ENCODE results near the gene BMERB1. TPM values are rescaled to one million over a fixed set of nuclear protein-coding genes. Genes with fewer than 3 reads are reported as not detected.
A peak's percentile ranks its signal among the peaks of the same experiment; 100 is the strongest.
"Not testable (repeated sequence)": the region's sequence is repeated elsewhere in the genome, so short reads cannot be mapped to it uniquely, and the experiment has no call there.

Gene BMERB1
- total RNA-seq, 1 experiment from 2014 or later, result 10.3 TPM

- no peak for DNase-seq (ENCODE audit: low read depth)
Observed at GRCh38 chr16:15422222-15422621, 12.2 kb upstream of the BMERB1 start.

GRCh38 chr16:15425861-15426260 lies 8.5 kb upstream of the BMERB1 start:
- no peak for DNase-seq (ENCODE audit: low read depth)

DNA sequence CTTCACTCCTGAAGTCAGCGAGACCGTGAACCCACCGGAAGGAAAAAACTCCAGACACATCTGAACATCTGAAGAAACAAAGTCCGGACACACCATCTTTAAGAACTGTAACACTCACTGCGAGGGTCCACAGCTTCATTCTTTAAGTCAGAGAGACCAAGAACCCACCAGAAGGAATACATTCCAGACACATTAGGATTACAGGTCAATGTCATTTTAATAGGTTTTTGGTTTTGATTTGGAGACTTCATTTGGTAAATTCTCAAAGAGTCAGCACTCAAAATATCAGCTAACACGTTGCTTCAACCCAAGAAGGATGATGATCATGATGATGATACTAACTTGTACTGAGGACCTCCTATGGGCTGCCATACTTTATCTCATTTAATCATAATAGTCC lies 7.6 kb upstream of the BMERB1 start:
- DNase-seq (ENCODE audit: low read depth), result no peak

GRCh38 chr16:15427648-15428239 lies 6.6 kb upstream of the BMERB1 start:
- DNase-seq (ENCODE audit: low read depth), result peak; percentile 46

DNA sequence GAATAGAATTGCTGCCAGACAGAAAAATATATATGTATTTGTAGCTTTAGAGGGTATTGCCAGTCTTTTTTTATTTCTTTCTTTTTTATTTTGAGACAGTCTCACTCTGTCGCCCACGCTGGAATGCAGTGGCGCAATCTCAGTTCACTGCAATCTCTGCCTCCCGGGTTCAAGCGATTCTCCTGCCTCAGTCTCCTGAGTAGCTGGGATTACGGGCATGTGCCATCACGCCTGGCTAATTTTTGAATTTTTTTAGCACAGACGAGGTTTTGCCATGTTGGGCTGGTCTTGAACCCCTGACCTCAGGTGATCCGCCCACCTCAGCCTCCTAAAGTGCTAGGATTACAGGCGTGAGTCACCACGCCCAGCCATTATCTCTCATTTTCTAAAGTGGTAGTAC lies 3.5 kb upstream of the BMERB1 start:
- not testable (repeated sequence) for DNase-seq (ENCODE audit: low read depth)

DNA sequence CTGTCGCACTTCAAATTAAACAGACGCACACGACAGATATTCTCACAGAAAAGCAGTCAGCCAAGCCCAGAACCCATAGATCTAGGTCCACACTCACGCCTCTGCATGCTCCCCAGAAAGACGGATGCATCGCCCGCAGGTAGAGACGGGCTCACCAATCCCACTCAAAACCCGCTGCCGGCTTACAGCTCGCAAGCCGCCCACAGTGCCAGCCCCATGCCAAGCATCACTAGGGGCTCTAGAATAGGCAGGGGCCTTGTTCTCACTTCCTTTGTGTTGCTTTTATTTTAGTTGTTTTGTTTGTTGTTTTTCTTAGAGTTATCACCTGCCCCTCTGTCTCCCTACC lies 336 bp upstream of the BMERB1 start:
- DNase-seq (ENCODE audit: low read depth), result no peak

DNA sequence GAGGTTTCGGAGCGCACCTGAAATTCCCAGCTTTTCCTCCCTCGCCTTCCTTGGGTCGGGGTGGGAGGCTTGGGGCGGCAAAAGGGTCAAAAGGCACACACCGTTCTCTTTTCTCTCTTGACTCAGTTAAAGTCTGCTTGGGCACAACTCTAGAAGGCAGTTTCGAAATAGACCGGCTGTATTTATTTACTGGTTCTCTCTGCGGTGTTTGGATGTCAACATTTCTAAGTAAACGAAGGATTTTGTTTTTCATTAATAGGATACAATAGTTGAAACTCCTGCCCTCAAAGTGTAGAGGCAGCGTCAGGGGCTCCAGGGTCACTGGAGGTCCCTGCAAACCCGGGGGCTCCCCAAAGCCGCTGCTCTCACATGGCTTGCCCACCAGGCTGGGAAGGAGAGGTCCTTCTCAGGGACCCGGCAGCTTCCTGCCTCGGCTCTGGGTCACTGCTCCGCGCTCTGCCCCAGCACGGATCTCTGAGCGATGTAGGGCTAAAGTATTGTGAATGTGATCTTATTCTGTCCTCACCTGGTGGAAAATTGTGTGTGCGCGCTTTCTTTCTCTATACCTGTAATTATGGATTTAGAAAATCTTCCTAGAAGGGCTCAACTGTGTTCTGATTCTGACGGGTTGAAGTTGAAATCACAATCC lies 952 bp downstream of the BMERB1 start:
- no peak for DNase-seq (ENCODE audit: low read depth)

GRCh38 chr16:15439102-15439501 lies 4.7 kb downstream of the BMERB1 start:
- DNase-seq (ENCODE audit: low read depth), result no peak

GRCh38 chr16:15439521-15439920 lies 5.1 kb downstream of the BMERB1 start:
- DNase-seq (ENCODE audit: low read depth), result no peak

DNA sequence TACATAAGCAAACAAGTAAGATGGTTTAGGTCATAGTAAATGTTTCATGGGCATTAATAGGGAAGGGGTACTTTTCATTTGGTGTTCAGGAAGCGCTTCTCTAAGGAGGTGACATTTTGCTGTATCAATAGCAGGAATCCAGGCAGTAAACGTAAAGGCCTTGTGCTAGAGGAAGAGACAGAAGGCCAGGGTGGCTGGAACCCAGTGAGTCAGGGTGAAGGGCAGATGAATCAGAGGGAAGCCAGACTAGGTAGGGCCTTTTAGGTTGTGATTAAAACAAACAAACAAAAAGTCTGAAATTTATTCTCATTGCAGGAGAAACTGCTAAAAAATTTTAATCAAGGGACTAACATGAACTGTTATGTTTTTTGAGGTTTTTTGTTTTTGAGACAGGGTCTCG lies 6.5 kb downstream of the BMERB1 start:
- peak; percentile 48 for DNase-seq (ENCODE audit: low read depth)

- not testable (repeated sequence) for DNase-seq (ENCODE audit: low read depth)
Observed at GRCh38 chr16:15442140-15442539, 7.8 kb downstream of the BMERB1 start.

DNA sequence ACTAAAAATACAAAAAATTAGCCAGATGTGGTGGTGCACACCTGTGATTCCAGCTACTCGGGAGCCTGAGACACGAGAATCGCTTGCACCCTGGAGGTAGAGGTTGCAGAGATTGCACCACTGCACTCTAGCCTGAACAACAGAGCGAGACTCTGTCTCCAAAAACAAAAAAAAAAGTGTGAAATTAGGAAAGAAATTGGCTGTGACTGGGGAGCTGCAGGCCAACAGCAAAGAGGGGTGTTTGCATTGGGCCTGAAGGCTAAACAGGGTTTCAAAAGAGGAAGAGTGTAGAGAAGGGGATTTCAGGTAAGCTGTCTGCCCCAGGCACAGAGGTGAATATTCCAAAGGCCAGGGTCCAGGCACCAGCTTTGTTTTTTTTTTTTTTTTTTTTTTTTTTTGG lies 9.4 kb downstream of the BMERB1 start:
- DNase-seq (ENCODE audit: low read depth), result no peak

DNA sequence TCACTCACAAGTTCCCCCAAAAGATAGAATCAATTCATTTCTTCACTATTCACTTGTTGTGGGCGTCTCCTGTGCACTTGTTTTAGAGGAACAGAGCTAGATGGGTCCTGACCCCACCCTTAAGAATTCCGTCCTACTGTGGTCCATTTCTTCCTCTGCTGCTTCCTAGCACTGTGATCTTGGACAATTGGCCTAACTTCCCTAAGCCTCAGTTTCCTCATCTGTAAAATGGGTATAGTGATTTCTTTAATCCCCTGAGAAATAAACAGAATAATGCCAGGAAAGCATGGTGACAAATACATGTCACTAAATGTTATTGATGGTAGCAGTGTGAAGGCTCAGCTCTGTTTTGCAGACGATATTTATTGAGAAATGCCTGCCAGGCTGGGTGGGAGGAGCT lies 9.9 kb downstream of the BMERB1 start:
- no peak for DNase-seq (ENCODE audit: low read depth)

GRCh38 chr16:15445450-15445849 lies 11.1 kb downstream of the BMERB1 start:
- no peak for DNase-seq (ENCODE audit: low read depth)

- no peak for DNase-seq (ENCODE audit: low read depth)
Observed at GRCh38 chr16:15446901-15447300, 12.5 kb downstream of the BMERB1 start.

- DNase-seq (ENCODE audit: low read depth), result no peak
Observed at GRCh38 chr16:15450624-15451023, 16.2 kb downstream of the BMERB1 start.

DNA sequence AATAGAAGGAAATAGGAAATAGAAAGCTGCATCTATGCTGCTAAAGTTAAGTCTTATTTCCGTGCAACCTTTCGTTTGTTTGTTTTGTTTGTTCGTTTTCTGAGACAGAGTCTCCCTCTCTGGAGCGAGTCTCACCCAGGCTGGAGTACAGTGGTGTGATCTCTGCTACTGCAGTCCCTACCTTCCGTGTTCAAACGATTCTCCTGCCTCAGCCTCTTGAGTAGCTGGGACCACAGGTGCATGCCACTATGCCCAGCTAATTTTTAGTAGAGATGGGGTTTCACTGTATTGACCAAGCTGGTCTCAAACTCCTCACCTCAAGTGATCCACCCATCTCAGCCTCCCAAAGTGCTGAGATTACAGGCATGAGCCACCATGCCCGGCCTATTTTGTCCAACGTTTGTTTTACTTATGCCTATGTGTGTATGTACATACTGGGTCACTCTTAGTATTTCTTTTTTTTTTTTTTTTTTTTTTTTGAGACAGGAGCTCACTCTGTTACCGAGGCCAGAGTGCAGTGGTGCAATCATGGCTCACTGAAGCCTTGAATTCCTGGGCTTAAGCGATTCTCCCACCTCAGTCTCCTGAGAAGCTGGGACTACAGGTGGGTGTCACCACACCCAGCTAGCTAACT lies 16.8 kb downstream of the BMERB1 start:
- no peak for DNase-seq (ENCODE audit: low read depth)

GRCh38 chr16:15452246-15452855 lies 18.0 kb downstream of the BMERB1 start:
- no peak for DNase-seq (ENCODE audit: low read depth)

GRCh38 chr16:15453296-15453695 lies 18.9 kb downstream of the BMERB1 start:
- not testable (repeated sequence) for DNase-seq (ENCODE audit: low read depth)

DNA sequence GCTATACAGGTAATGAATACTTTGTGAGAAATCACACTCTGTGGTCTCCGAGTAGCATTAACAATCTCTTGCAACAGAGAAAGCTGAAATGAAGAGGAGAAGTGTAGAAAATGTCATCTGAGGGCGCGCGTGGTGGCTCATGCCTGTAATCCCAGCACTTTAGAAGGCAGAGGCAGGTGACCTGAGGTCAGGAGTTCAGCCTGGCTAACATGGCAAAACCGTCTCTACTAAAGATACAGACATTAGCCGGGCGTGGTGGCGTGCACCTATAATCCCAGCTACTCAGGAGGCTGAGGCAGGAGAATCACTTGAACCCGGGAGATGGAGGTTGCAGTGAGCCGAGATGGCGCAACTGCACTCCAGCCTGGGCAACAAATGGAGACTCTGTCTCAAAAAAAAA lies 20.5 kb downstream of the BMERB1 start:
- not testable (repeated sequence) for DNase-seq (ENCODE audit: low read depth)

DNA sequence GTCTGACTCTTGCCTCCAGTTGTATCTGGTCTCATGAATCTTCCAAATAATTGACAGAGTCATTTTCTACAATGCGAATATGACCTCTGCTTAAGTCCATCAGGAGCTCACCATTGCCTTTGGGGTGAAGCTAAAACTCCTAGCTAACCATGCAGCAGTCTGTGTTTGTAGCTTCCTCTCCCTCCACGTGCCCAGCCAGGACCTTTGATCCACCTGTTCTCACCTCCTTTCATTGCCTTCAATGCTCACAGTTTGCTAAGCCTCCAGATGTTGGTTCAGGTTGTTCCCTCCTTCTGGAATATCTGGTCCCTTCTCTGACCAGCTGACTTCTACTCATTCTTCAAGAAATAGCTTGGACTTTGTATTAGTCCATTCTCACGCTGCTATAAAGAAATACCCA lies 23.0 kb downstream of the BMERB1 start:
- DNase-seq (ENCODE audit: low read depth), result no peak

GRCh38 chr16:15457958-15458357 lies 23.6 kb downstream of the BMERB1 start:
- DNase-seq (ENCODE audit: low read depth), result no peak

DNA sequence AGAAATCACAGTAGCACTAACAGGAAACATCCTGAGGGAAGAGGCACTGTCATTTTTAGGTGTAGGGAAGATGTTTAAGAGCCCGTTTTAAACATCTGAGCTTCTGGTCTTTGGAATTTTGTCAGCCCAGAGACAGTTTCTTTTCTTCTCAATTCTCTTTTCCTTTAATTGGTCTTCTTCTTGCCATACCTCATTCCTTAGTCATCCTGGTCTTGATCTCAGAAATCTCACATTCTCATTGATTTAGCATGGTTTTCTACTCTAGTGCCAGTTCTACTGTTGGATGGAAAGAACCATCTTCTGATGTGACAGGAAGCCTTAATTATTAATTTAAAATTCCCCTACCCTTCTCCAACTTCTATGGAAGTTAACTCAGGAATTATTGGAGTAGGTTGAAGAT lies 25.4 kb downstream of the BMERB1 start:
- DNase-seq (ENCODE audit: low read depth), result no peak
